IPS-18c (cell line): ENCODE measurements around the gene PNPLA7.

ENCODE experiments used
- H3K4me3 ChIP-seq: 2 replicates; pipeline ENCODE4 v1.7.0; 2013; ENCODE audit warnings: low read depth, mild to moderate bottlenecking, low read length, moderate library complexity; ENCODE audit not compliant: insufficient read depth
- H3K9me3 ChIP-seq: one replicate; pipeline ENCODE4 v1.6.1; 2013; ENCODE audit warnings: mild to moderate bottlenecking, low read length, moderate library complexity; ENCODE audit not compliant: control insufficient read depth, insufficient read depth

The PNPLA7 gene

DNA sequence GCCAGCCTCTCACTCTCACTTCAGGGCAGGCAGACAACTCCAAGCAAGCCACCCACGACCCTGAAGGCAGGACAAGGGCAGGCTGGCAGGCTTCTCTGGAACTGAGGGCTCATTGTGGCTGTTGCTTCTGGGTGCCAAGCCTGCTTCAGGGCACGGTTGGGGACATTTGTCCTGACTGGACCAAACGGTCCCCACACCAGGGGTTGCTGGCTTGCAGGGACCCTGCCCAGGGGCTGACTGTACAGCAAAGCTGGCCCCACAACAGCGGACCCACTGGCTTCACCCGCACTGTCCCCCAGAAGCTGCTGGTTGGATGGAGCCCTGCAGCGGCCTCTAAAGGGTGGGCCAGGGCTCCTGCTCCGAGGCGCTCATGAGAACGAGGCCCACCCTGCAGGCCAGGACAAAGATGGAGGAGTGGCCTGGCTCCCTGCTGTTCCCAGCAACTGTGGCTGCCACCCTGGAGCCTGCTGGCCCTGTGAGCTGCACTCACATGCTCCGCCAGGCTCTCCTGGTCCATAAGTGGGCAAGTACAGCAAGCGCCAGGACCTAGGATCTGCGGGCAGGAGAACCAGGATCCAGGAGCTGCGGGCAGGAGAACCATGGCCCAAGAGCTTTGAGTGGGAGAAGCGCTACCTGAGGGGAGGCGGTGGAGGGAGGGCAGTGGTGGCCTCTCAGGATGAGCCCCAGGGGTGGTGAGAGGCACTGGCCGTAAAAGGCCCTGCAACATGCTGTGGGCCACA is 56.7 kb downstream of the PNPLA7 start:
- H3K4me3 ChIP-seq, result no peak overlapping the region
- H3K9me3 ChIP-seq, result peaks cover 2% of the 10 kb centered on the region

DNA sequence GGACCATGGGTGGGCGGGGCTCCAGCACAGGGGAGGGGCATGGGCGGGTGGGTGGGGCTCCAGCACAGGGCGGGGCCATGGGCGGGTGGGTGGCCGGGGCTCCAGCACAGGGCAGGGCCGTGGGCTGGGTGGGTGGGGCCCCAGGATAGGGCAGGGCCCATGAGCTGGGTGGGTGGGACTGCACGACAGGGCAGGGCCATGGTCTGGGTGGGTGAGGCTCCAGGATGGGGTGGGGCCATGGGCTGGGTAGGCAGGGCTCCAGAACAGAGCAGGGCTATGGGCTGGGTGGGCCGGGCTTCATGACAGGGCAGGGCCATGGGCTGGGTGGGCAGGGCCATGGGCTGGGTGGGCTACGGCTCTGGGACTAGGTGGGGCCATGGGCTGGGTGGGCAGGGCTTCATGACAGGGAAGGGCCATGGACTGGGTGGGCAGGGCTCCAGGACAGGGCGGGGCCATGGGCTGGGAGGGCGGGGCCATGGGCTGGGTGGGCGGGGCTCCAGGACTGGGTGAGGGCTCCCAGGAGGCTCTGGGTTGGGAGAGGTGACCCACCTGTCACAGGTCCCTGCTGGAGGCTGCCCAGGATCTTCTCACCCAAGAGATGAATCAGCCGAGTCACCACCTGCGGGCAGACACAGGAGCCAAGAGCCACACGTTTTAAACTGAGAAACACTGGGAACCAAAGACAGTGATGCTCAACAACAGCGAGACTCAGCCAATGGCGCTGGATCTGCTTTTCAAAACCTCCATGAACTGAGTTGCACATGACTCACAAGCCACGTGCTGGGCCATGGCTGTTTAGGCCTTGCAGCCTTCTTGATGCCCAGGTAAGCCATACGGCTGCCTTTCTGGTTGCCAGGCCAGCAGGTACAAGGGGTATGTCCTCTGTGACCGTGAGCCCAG is 57.5 kb downstream of the PNPLA7 start:
- peaks cover 2% of the 10 kb centered on the region for H3K9me3 ChIP-seq
- no peak overlapping the region for H3K4me3 ChIP-seq

DNA sequence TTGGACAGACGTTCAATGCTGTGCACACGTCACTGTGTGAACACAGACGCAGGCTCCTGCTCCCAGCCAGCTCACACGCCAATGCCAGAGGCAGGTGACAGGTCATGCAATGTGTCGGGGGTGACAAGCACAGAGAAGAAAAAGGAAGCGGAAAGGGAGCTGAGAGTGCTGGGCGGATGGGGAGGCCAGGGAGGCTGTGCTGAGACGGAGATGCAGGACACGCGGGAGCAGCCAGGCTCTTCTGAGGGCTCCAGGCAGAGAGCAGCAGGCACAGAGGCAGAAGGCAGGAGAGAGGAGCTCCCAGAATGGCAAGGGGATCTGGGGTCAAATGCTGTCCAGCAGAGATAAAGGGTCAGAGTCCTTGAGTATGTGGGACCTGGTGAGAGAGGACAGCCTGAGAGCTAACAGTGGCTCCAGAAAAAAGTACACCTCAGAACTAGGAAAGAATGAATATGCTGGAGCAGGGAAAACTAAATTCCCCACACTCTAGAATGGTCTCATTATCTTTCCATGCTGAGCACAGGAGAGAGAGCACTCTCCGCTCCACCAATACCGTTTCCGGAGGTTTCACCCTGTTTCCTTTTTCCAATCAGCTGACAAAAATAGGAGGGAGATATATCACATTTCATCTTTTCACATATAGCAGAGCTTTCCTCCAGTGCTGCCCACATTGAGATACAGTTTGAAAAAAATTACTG is 58.3 kb downstream of the PNPLA7 start:
- H3K9me3 ChIP-seq, result peaks cover 2% of the 10 kb centered on the region
- H3K4me3 ChIP-seq, result no peak overlapping the region

- no peak overlapping the region for H3K4me3 ChIP-seq
- peaks cover 2% of the 10 kb centered on the region for H3K9me3 ChIP-seq
Observed at GRCh38 chr9:137490532-137491186, 59.5 kb downstream of the PNPLA7 start.

GRCh38 chr9:137488906-137489305 is 61.3 kb downstream of the PNPLA7 start:
- no peak overlapping the region for H3K4me3 ChIP-seq
- H3K9me3 ChIP-seq, result peaks cover 2% of the 10 kb centered on the region

GRCh38 chr9:137488327-137488653 is 61.9 kb downstream of the PNPLA7 start:
- H3K4me3 ChIP-seq, result no peak overlapping the region

DNA sequence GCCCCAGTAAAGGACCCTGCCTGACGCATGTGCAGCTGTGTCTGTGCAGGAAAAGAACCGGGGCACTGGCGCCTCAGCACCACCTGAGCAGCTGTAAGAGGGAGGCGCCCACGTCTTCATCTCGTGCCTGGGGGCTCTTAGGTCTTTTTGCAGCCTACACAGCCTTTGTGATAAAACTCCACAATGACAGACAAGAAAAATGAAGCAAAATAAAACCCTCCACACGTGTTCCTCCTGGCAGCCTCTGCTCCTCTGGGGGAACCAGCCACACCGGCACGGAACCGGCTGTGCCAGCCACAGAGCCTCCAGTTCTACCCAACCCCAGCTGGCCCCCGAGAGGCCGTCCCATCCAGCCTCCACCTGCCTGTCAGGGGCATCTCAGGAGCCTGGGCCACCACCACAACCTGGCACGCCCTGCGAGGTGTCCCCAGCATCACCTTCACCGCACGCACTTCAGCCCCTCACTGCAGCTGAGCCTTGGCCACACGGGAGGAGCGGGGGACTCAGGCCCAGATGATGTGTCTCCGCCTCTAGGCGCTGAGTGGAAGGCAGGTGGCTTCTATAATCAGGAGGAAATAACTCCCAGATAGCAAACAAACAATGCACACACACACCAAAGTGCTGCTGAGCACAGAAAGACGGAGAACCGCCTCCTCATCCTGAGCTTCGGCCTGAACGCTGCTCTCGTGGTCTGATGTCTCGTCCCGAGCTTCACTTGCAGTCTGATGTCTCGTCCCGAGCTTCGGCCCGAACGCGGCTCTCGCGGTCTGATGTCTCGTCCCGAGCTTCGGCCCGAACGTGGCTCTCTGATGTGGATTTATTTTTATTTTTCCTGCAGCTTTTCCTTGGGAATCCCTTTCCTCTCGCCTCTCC is 62.5 kb downstream of the PNPLA7 start:
- no peak overlapping the region for H3K4me3 ChIP-seq
- no peaks in the 10 kb centered on the region for H3K9me3 ChIP-seq

More at GRCh38 chr9:137488327-137488653, 61.9 kb downstream of the PNPLA7 start:
- H3K9me3 ChIP-seq, result no peaks in the 10 kb centered on the region

- H3K4me3 ChIP-seq, result no peak overlapping the region
- no peaks in the 10 kb centered on the region for H3K9me3 ChIP-seq
Observed at GRCh38 chr9:137486545-137487453, 63.4 kb downstream of the PNPLA7 start.

DNA sequence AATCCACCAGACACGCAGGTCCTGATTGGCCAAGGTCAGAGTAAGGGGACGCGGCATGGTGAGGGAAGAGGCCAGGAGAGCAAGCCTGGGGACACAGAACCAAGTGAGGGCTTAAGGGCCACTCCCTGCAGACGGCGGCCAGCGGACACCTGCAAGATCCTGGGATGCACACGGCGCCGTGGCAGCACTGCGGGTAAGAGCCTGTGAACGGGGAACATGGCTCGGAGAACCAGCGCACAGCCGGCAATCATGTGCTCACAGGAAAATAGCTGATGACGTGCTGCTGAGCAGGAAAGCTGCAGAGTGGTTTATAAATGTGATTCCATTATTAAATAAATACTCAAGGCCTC is 64.1 kb downstream of the PNPLA7 start:
- Histone ChIP-seq H3K4me3 (no peak overlapping the region), H3K9me3 (no peaks in the 10 kb centered on the region)

GRCh38 chr9:137485343-137486140 is 64.7 kb downstream of the PNPLA7 start:
- no peaks in the 10 kb centered on the region for H3K9me3 ChIP-seq
- H3K4me3 ChIP-seq, result no peak overlapping the region

DNA sequence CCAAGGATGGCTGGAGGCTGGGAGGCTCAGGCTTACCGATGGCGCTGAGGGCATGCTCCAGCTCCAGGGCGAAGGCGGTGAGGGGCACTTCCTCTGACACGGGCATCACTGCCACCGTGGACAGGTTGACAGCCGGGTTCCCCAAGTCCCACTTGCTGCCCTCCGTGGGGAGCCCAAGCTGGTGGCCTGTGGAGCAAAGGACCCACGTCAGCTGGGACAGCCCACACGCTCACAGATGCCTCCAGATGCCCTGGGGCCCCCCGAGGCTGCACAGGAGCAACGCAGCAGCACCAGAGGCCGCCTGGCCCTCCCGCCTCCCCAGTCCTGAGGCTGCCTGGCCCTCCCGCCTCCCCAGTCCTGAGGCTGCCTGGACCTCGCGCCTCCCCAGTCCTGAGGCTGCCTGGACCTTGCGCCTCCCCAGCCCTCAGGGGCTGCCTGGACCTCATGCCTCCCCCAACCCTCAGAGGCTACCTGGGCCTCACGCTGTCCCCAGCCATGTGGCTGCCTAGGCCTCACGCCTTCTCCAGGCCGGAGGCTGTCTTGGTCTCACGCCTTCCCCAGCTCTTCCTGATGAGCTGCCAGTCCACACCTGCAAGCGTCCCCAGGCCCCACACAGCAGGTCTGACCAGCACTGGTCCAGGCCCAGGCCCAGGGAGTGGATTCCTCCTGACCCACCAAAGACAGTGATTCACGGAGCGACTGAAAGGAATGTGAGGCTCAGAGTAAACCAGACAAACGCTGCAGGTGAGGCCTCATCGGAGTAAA is 65.5 kb downstream of the PNPLA7 start:
- Histone ChIP-seq H3K9me3 (no peaks in the 10 kb centered on the region), H3K4me3 (no peak overlapping the region)

DNA sequence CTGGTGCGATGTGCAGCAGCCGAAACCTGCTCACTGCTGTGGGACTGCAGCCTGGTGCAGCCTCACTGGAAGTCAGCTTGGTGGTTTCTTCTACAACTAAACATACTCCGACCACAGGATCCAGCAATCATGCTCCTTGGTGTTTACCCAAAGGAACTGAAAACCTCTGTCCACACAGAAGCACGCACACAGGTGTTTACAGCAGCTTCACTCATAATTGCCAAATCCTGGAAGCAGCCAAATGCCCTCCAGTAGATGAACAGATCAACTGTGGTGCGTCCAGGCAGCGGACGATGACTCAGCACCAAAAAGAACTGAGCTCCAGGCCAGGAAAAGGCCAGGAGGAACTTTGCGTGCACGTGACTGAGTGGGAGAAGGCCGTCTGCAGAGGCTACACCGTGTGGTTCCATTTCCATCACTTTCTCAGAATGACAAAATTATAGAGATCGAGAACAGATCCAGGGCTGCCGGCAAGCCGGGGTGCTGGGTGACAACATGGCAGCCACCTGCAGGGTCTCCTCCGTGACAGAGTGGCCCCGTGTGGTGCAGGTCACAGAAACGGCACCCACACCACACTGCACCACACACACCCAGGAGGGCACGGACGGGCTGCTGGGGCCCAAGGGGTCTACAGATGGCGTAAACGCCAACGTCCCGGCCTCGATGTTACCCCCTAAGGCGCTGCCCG is 68.0 kb downstream of the PNPLA7 start:
- Histone ChIP-seq H3K9me3 (no peaks in the 10 kb centered on the region), H3K4me3 (no peak overlapping the region)

- H3K9me3 ChIP-seq, result no peaks in the 10 kb centered on the region
- no peak overlapping the region for H3K4me3 ChIP-seq
Observed at GRCh38 chr9:137480686-137481683, 69.2 kb downstream of the PNPLA7 start.
